Gastroesophageal sphincter (tissue), 3 donors: ENCODE results near the gene C12orf42.

ENCODE experiments used
- CTCF ChIP-seq, 4 experiments: fragments of 200-600 bp in 2 of 4; fragments of 450-650 bp in 2 of 4; sonication (generic) in 1 of 4; IDR thresholded peaks; one replicate each; pipeline ENCODE4 v1.5.1; 2017 to 2019; ENCODE audit warnings: antibody characterized with exemption in 4 of 4, mild to moderate bottlenecking in 2 of 4, moderate library complexity in 2 of 4
- POLR2AphosphoS5 ChIP-seq: sonication (generic); formaldehyde crosslinking; IDR thresholded peaks from one replicate; pipeline ENCODE4 v1.6.1; 2017; ENCODE audit warnings: antibody characterized with exemption

- TF ChIP-seq CTCF (IDR thresholded peaks at IDR 0.05) (no peak), POLR2AphosphoS5 (no peak)
Measured at GRCh38 chr12:103523771-103524170, 28.0 kb upstream of the C12orf42 start.
